Small intestine (tissue), 7 donors: ENCODE data around the gene AKAP9. TPM values are rescaled to one million over a fixed set of nuclear protein-coding genes. Genes with fewer than 3 reads are reported as not detected.

Experiments
- DNase-seq, 2 donors: peaks; one replicate each; pipeline versions ENCODE4 v3.0.0 to v3.0.0-alpha.2; 2013
- FAIRE-seq: peaks from 2 replicates; lab custom pipeline; 2012; peaks lifted over from hg19 to GRCh38; lab: Jason Lieb, UNC
- H3K27ac ChIP-seq, 3 donors: one replicate each; pipeline ENCODE4 v1.5.1; 2013; ENCODE audit warnings: low read length in 2 of 3, mild to moderate bottlenecking in 2 of 3, control low read depth in 1 of 3, inconsistent platforms in 1 of 3, low read depth in 1 of 3, moderate library complexity in 1 of 3
- H3K27me3 ChIP-seq, 3 donors: one replicate each; pipeline ENCODE4 v1.6.1; 2013; ENCODE audit warnings: low read length in 3 of 3, inconsistent platforms in 1 of 3; ENCODE audit not compliant: control insufficient read depth in 3 of 3, insufficient read depth in 3 of 3
- H3K36me3 ChIP-seq, 3 donors: one replicate each; pipeline ENCODE4 v1.6.1; 2013; ENCODE audit warnings: low read length in 3 of 3, inconsistent platforms in 1 of 3, low read depth in 1 of 3, mild to moderate bottlenecking in 1 of 3, moderate library complexity in 1 of 3; ENCODE audit not compliant: control insufficient read depth in 3 of 3, insufficient read depth in 2 of 3
- H3K4me1 ChIP-seq, 3 donors: one replicate each; pipeline ENCODE4 v1.6.1; 2013; ENCODE audit warnings: low read length in 2 of 3, inconsistent platforms in 1 of 3, low read depth in 1 of 3, mild to moderate bottlenecking in 1 of 3, moderate library complexity in 1 of 3; ENCODE audit not compliant: control insufficient read depth in 3 of 3, insufficient read depth in 2 of 3
- H3K4me3 ChIP-seq, 3 donors: one replicate each; pipeline ENCODE4 v1.5.1; 2013; ENCODE audit warnings: low read length in 3 of 3, control low read depth in 1 of 3, inconsistent platforms in 1 of 3, low read depth in 1 of 3, mild to moderate bottlenecking in 1 of 3, moderate library complexity in 1 of 3
- H3K9me3 ChIP-seq, 2 donors: one replicate each; pipeline ENCODE4 v1.6.1; 2013; ENCODE audit warnings: low read depth in 1 of 2, low read length in 1 of 2; ENCODE audit not compliant: control insufficient read depth in 2 of 2, insufficient read depth in 1 of 2
- WGBS, 3 donors: extraction: QIAGEN DNeasy Blood & Tissue Kit; methylation state at CpG; one replicate each; pipeline ENCODE4 v1.1.7; 2013; 5-methylcytosine and 5-hydroxymethylcytosine counted together
- polyA plus RNA-seq, 4 donors: library from polyadenylated mRNA; stranded (reverse) in 3 of 4; unstranded in 1 of 4; fragments of 200-250 nt in 3 of 4; fragments of 120-200 nt in 1 of 4; gene quantifications; one replicate each; pipeline versions ENCODE4 v1.2.1 to v1.2.3, GENCODE V29; 2013
- donor health status: healthy with polysubstance abuse.
- donor health status: control.
- donor health status: control.
- donor health status: Bipolar disorder and iron deficiency.
- donor health status: healthy.

The AKAP9 gene
- polyA plus RNA-seq, 4 donors = 22.1 to 118 (median 60.1) TPM

DNA sequence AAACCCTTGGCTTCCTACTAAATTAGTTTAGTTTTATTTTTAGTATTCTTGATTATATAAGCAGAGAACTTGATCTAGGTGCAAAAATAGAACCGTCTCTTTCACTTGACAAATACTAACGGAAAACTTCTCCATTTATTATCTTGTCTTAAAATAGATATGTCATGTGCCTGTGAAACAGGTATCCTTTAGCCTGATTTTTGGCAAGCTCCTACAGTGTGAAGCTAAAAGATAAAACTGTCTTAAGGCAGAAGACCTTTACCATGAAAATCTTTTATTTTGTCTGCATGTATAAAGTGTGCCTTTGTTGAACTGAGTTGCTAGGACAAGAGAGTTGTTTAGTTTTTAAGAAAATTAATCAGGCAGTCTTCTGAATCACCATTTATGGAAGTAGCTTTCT is 103.0 kb downstream of the AKAP9 start:
- DNase-seq (no peak), FAIRE-seq (no peak)
- Histone ChIP-seq H3K27me3 (no peaks in the 10 kb centered on the region), H3K9me3 (no peaks in the 10 kb centered on the region), H3K4me3 (peak overlapping the region in 2 of 3 donors; percentile 40 to 44), H3K4me1 (peaks cover 0 to 17% (median 2%) of the 10 kb centered on the region in 3 donors), H3K36me3 (peaks cover 0 to 21% (median 3%) of the 10 kb centered on the region in 3 donors), H3K27ac (peak overlapping the region in 1 of 3 donors; percentile 63)
- WGBS, 3 donors = 33 to 49% (median 38%) methylated on average over 2 of the region's 2 CpGs

DNA sequence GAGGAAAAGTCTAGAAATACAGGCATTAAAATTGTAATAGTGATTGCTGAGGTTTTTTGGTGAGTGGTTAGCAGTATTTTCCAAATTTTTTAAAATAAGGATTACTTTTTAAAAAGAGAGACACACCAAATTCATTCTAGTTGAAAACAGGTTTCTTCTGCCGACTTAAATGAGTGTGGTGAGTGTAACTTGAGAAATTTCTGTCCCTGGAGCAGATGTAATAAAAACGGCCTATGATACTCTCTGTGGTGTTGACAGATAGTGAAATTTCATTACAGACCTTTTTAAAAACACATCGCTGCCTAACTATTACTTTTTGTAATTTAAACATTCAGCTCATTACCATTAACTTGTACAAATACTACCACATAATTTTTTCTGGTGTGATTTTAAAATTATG is 103.5 kb downstream of the AKAP9 start:
- Histone ChIP-seq H3K4me3 (peak overlapping the region in 2 of 3 donors; percentile 40 to 44), H3K9me3 (no peaks in the 10 kb centered on the region), H3K36me3 (peaks cover under 1 to 17% (median 3%) of the 10 kb centered on the region in 3 donors), H3K27ac (peak overlapping the region in 1 of 3 donors; percentile 63), H3K27me3 (no peaks in the 10 kb centered on the region), H3K4me1 (peaks cover 0 to 17% (median 2%) of the 10 kb centered on the region in 3 donors)
- DNase-seq = peak in 1 of 2 donors; percentile 21
- no peak for FAIRE-seq
- 19 to 43% (median 26%) methylated on average over 3 of the region's 3 CpGs for WGBS, 3 donors

DNA sequence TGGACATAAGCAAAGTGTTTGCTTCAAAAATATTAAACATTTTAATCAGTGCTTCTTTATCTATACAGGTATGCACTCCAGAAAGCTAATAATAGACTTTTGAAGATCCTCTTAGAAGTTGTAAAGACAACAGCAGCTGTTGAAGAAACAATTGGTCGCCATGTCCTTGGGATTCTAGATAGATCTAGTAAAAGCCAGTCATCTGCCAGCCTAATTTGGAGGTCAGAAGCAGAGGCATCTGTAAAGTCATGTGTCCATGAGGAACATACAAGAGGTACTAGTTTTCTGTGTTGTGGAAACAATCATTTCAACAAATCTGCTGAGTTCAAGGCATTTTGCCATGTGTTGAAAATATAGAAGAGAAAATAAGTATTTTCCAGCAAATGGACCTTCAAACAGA is 104.3 kb downstream of the AKAP9 start:
- WGBS, 3 donors = 96 to 100% (median 100%) methylated on average over 1 of the region's 1 CpG
- Histone ChIP-seq H3K36me3 (peaks cover 2 to 17% (median 3%) of the 10 kb centered on the region in 3 donors), H3K27me3 (no peaks in the 10 kb centered on the region), H3K4me1 (peaks cover 0 to 17% (median 2%) of the 10 kb centered on the region in 3 donors), H3K9me3 (no peaks in the 10 kb centered on the region), H3K4me3 (no peak overlapping the region), H3K27ac (peak overlapping the region in 1 of 3 donors; percentile 63)
- no peak for FAIRE-seq
- DNase-seq = no peak

DNA sequence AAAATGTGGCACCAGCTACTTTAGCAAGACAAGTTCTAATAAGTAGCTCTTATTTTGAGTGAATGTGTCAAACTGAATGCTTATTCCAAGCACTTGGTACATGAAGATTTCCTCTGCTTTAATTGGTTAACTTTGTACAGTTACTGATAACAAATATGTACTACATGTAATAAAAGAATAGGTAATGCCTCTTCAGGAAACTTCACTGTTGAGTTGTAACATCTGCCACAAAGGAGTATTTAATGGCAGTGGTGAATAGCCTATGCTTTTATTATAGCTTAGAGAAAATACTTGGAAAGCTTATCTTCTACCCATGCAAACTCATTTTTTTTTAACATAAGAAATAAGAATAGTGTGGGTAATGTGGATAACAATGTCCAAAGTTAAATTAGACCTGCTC is 111.0 kb downstream of the AKAP9 start:
- H3K4me3 ChIP-seq = no peak overlapping the region
- H3K4me1 ChIP-seq = peaks cover 0 to 7% (median 2%) of the 10 kb centered on the region in 3 donors
- peaks cover 5 to 14% (median 5%) of the 10 kb centered on the region in 3 donors for H3K36me3 ChIP-seq
- DNase-seq = no peak
- no peak for FAIRE-seq
- H3K27ac ChIP-seq = peak overlapping the region in 1 of 3 donors; percentile 12
- no peaks in the 10 kb centered on the region for H3K9me3 ChIP-seq
- H3K27me3 ChIP-seq = no peaks in the 10 kb centered on the region

DNA sequence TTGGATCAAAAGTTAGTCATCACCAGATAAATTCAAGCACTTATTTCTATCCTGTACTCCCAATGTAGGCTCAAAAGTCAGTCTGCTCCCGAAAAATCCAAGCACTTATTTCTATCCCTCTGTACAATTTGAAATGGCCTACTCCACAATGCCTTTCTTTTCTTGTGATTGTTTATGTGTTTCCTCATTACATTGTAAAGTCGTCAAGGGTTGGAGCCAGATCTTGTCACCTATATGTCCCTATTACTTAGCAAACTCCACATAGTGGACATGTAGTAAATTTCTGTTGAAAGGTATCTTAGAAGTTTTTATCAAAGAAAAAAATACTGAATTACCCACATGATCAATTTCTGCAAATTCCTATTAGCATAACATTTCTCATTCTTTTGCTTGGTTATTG is 111.5 kb downstream of the AKAP9 start:
- H3K27ac ChIP-seq = peak overlapping the region in 1 of 3 donors; percentile 12
- H3K36me3 ChIP-seq = peaks cover 4 to 13% (median 5%) of the 10 kb centered on the region in 3 donors
- 79 to 89% (median 86%) methylated on average over 2 of the region's 2 CpGs for WGBS, 3 donors

DNA sequence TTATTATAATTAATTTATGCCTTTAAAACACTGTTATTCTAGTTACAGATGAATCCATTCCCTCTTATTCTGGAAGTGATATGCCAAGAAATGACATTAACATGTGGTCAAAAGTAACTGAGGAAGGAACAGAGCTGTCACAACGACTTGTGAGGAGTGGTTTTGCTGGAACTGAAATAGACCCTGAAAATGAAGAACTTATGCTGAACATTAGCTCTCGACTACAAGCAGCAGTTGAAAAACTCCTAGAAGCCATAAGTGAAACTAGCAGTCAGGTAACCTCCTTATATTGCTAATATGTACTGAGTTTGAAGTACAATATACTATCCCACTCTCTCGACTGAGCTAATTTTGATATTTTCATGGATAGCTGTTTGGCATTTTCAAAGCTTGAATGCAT is 112.0 kb downstream of the AKAP9 start:
- Histone ChIP-seq H3K4me3 (no peak overlapping the region), H3K27me3 (no peaks in the 10 kb centered on the region), H3K4me1 (peaks cover 0 to 7% (median 2%) of the 10 kb centered on the region in 3 donors), H3K9me3 (no peaks in the 10 kb centered on the region), H3K36me3 (peaks cover 4 to 11% (median 5%) of the 10 kb centered on the region in 3 donors), H3K27ac (no peak overlapping the region)
- FAIRE-seq (no peak), DNase-seq (no peak)
- 71 to 82% (median 71%) methylated on average over 3 of the region's 3 CpGs for WGBS, 3 donors

More for the DNA sequence above, 111.5 kb downstream of the AKAP9 start:
- no peaks in the 10 kb centered on the region for H3K27me3 ChIP-seq
- FAIRE-seq = no peak
- H3K9me3 ChIP-seq = no peaks in the 10 kb centered on the region
- H3K4me3 ChIP-seq = no peak overlapping the region
- peaks cover 0 to 7% (median 2%) of the 10 kb centered on the region in 3 donors for H3K4me1 ChIP-seq
- no peak for DNase-seq

DNA sequence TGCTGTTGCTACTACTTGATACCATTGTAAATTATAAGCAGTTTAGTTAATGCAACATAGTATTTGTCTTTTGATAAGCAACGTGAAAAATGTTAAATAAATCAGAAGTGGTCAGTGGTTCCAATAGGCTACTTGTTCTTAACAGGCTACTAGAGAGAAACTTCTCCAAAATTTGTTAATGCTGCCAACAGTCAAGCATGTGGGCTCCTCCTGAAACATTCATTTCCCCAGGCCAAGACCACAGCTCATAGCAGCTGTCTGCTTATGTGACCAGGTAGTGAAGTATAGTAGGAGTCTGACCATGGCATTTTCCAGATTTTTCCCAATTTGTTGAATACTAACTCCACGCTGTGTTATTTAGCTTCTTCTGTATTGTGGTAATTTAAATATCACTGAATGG is 112.7 kb downstream of the AKAP9 start:
- no peak for FAIRE-seq
- no peaks in the 10 kb centered on the region for H3K9me3 ChIP-seq

DNA sequence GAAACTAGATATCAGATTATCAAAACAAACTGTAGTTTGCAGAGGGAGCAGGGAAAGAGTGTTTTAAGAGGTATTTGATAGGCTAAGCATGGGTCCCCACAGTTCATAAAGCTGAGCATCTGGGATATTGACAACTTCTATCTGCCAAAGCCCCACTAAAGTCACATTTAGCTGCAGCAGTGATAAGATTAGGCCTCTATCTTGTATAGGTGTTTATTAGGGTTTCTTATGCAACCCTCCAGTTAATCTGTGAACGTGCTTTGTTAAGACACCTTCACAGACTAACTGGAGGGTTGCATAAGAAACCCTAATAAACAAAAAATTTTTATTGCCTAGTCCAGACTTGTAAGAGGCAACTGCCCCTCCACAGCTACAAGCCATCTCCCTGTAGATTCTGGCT is 115.6 kb downstream of the AKAP9 start:
- H3K27me3 ChIP-seq = no peaks in the 10 kb centered on the region
- H3K4me3 ChIP-seq = no peak overlapping the region
- peak; percentile 46 to 60 for DNase-seq
- H3K36me3 ChIP-seq = peaks cover 2 to 5% (median 3%) of the 10 kb centered on the region in 3 donors
- peak overlapping the region in 1 of 3 donors; percentile 55 for H3K27ac ChIP-seq
- 7 to 62% (median 46%) methylated on average over 1 of the region's 1 CpG for WGBS, 3 donors
- no peaks in the 10 kb centered on the region for H3K9me3 ChIP-seq
- FAIRE-seq = no peak
- peaks cover 0 to 3% (median 2%) of the 10 kb centered on the region in 3 donors for H3K4me1 ChIP-seq

More for the DNA sequence above, 112.7 kb downstream of the AKAP9 start:
- Histone ChIP-seq H3K4me3 (no peak overlapping the region), H3K4me1 (peaks cover 0 to 7% (median 2%) of the 10 kb centered on the region in 3 donors), H3K36me3 (peaks cover 4 to 11% (median 5%) of the 10 kb centered on the region in 3 donors), H3K27ac (no peak overlapping the region), H3K27me3 (no peaks in the 10 kb centered on the region)
- 58 to 62% (median 61%) methylated on average over 2 of the region's 2 CpGs for WGBS, 3 donors
- DNase-seq = no peak
